Astrocyte (in vitro differentiated cells and primary cell): ENCODE data around the gene FYN. TPM values are rescaled to one million over a fixed set of nuclear protein-coding genes. Genes with fewer than 3 reads are reported as not detected.

Experiments
- DNase-seq: peaks from one replicate; pipeline ENCODE4 v3.0.0-alpha.2; 2010; ENCODE audit warnings: low read depth
- FAIRE-seq: peaks from 2 replicates; lab custom pipeline; 2011; peaks lifted over from hg19 to GRCh38; lab: Jason Lieb, UNC
- H2AFZ ChIP-seq: 2 replicates; pipeline ENCODE4 v1.6.0; 2012; ENCODE audit warnings: low read depth, low read length, inconsistent platforms
- H3K27ac ChIP-seq: 2 replicates; pipeline ENCODE4 v1.5.1; 2011; ENCODE audit warnings: low read depth, low read length, inconsistent platforms
- H3K27me3 ChIP-seq: 2 replicates; pipeline ENCODE4 v1.6.0; 2011; ENCODE audit warnings: low read length, inconsistent platforms; ENCODE audit not compliant: insufficient read depth
- H3K36me3 ChIP-seq: 2 replicates; pipeline ENCODE4 v1.5.1; 2011; ENCODE audit warnings: low read length, inconsistent platforms; ENCODE audit not compliant: insufficient read depth
- H3K4me1 ChIP-seq: 2 replicates; pipeline ENCODE4 v1.5.1; 2011; ENCODE audit warnings: low read length, inconsistent platforms; ENCODE audit not compliant: insufficient read depth
- H3K4me2 ChIP-seq: 2 replicates; pipeline ENCODE4 v1.6.0; 2012; ENCODE audit warnings: low read length, inconsistent platforms
- H3K4me3 ChIP-seq: 2 replicates; pipeline ENCODE4 v1.5.1; 2011; ENCODE audit warnings: low read depth, mild to moderate bottlenecking, low read length, inconsistent platforms; ENCODE audit not compliant: insufficient read depth
- H3K79me2 ChIP-seq: 2 replicates; pipeline ENCODE4 v1.6.0; 2012; ENCODE audit warnings: mild to moderate bottlenecking, low read length, inconsistent platforms; ENCODE audit not compliant: insufficient read depth
- H3K9ac ChIP-seq: 2 replicates; pipeline ENCODE4 v1.6.0; 2012; ENCODE audit warnings: mild to moderate bottlenecking, low read length, inconsistent platforms
- H3K9me3 ChIP-seq: 2 replicates; pipeline ENCODE4 v1.5.1; 2012; ENCODE audit warnings: low read depth, mild to moderate bottlenecking, low read length, inconsistent platforms; ENCODE audit not compliant: insufficient read depth
- H4K20me1 ChIP-seq: 2 replicates; pipeline ENCODE4 v1.6.0; 2012; ENCODE audit warnings: low read length, inconsistent platforms; ENCODE audit not compliant: insufficient read depth
- H3K27ac Mint-ChIP-seq: one replicate; pipeline ENCODE4 v1.8.0; 2021; ENCODE audit warnings: mild to moderate bottlenecking, mixed read lengths; ENCODE audit not compliant: unreplicated experiment
- H3K27me3 Mint-ChIP-seq: one replicate; pipeline ENCODE4 v1.8.0; 2021; ENCODE audit warnings: low read depth, mixed read lengths; ENCODE audit not compliant: unreplicated experiment
- H3K36me3 Mint-ChIP-seq: one replicate; pipeline ENCODE4 v1.8.0; 2021; ENCODE audit warnings: low read depth, mixed read lengths; ENCODE audit not compliant: unreplicated experiment
- H3K4me1 Mint-ChIP-seq: one replicate; pipeline ENCODE4 v1.8.0; 2021; ENCODE audit warnings: low read depth, mixed read lengths; ENCODE audit not compliant: unreplicated experiment
- H3K4me3 Mint-ChIP-seq: one replicate; pipeline ENCODE4 v1.8.0; 2021; ENCODE audit warnings: mild to moderate bottlenecking, moderate library complexity, mixed read lengths; ENCODE audit not compliant: unreplicated experiment
- H3K9me3 Mint-ChIP-seq: one replicate; pipeline ENCODE4 v1.8.0; 2021; ENCODE audit warnings: mild to moderate bottlenecking, mixed read lengths; ENCODE audit not compliant: unreplicated experiment
- CTCF ChIP-seq: IDR thresholded peaks from 2 replicates; pipeline ENCODE4 v1.5.1; 2011; ENCODE audit warnings: low read depth, mild to moderate bottlenecking, inconsistent platforms, low read length, moderate library complexity; ENCODE audit not compliant: insufficient read depth
- EZH2 ChIP-seq: IDR thresholded peaks from 2 replicates; pipeline ENCODE4 v1.6.1; 2012; ENCODE audit warnings: mild to moderate bottlenecking, low read length, inconsistent platforms; ENCODE audit not compliant: insufficient read depth
- total RNA-seq: library from RNA; stranded (reverse); gene quantifications from 2 replicates; pipeline ENCODE4 v1.2.1, GENCODE V29; 2021

Gene FYN
- total RNA-seq, 1 donor from 2014 or later, result 167 TPM

GRCh38 chr6:111662072-111662793, 211.0 kb downstream of the FYN start:
- no peaks in the 10 kb centered on the region for H3K27me3 ChIP-seq
- peaks cover 3% of the 10 kb centered on the region for H3K36me3 ChIP-seq
- Mint-ChIP-seq H3K4me3 (no peak overlapping the region), H3K36me3 (peaks cover 17% of the 10 kb centered on the region), H3K4me1 (peaks cover 37% of the 10 kb centered on the region), H3K9me3 (no peaks in the 10 kb centered on the region), H3K27ac (peak overlapping the region; percentile 78), H3K27me3 (no peaks in the 10 kb centered on the region)
- H3K9me3 ChIP-seq, result no peaks in the 10 kb centered on the region
- no peak overlapping the region for H2AFZ ChIP-seq
- no peak overlapping the region for H3K4me3 ChIP-seq
- H3K4me2 ChIP-seq, result no peak overlapping the region
- H3K9ac ChIP-seq, result no peak overlapping the region
- H3K27ac ChIP-seq, result no peak overlapping the region
- peaks cover 24% of the 10 kb centered on the region for H3K4me1 ChIP-seq
- FAIRE-seq (no peak), DNase-seq (no peak)
- TF ChIP-seq CTCF (no peak), EZH2 (no peak)
- no peaks in the 10 kb centered on the region for H4K20me1 ChIP-seq
- no peaks in the 10 kb centered on the region for H3K79me2 ChIP-seq

GRCh38 chr6:111661541-111662061, 211.7 kb downstream of the FYN start:
- Mint-ChIP-seq H3K27ac (no peak overlapping the region), H3K9me3 (no peaks in the 10 kb centered on the region), H3K4me3 (peak overlapping the region; percentile 41), H3K27me3 (no peaks in the 10 kb centered on the region), H3K4me1 (peaks cover 40% of the 10 kb centered on the region), H3K36me3 (peaks cover 17% of the 10 kb centered on the region)
- TF ChIP-seq EZH2 (no peak), CTCF (no peak)
- Histone ChIP-seq H3K4me2 (no peak overlapping the region), H3K9ac (no peak overlapping the region), H3K27me3 (no peaks in the 10 kb centered on the region), H4K20me1 (no peaks in the 10 kb centered on the region), H3K36me3 (peaks cover 3% of the 10 kb centered on the region), H3K27ac (no peak overlapping the region), H3K79me2 (no peaks in the 10 kb centered on the region), H3K9me3 (no peaks in the 10 kb centered on the region), H3K4me1 (peaks cover 26% of the 10 kb centered on the region), H2AFZ (no peak overlapping the region), H3K4me3 (no peak overlapping the region)
- DNase-seq, result no peak
- FAIRE-seq, result no peak

DNA sequence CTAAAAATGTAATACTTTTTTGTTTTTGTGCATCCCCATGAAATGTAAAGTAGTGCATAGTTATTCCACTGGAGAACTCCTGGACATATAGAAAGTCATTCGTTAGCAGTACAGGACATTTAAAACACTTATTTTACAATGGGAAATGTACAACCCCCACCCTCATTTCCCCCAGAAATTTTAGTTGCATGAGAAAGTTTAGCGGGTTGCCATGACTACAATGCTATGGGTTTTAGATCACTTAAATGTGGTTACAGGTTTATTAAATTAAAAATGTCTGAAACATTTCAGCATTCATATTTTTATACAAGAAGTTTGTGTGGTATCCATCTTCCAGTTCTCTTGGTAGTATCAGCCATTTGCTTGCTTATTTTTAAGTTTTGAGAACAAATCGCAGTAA, 212.7 kb downstream of the FYN start:
- Histone ChIP-seq H3K4me2 (no peak overlapping the region), H3K27ac (no peak overlapping the region), H2AFZ (no peak overlapping the region), H3K4me3 (no peak overlapping the region), H3K9me3 (no peaks in the 10 kb centered on the region), H3K4me1 (peaks cover 26% of the 10 kb centered on the region), H3K79me2 (no peaks in the 10 kb centered on the region), H3K27me3 (no peaks in the 10 kb centered on the region), H3K36me3 (peaks cover 3% of the 10 kb centered on the region), H4K20me1 (no peaks in the 10 kb centered on the region), H3K9ac (no peak overlapping the region)
- H3K36me3 Mint-ChIP-seq, result peaks cover 17% of the 10 kb centered on the region
- FAIRE-seq (no peak), DNase-seq (no peak)
- no peak overlapping the region for H3K27ac Mint-ChIP-seq
- TF ChIP-seq CTCF (no peak), EZH2 (no peak)
- peaks cover 43% of the 10 kb centered on the region for H3K4me1 Mint-ChIP-seq
- no peaks in the 10 kb centered on the region for H3K27me3 Mint-ChIP-seq
- no peak overlapping the region for H3K4me3 Mint-ChIP-seq
- no peaks in the 10 kb centered on the region for H3K9me3 Mint-ChIP-seq
